ENCODE results near the gene ZNF576. TPM values are rescaled to one million over a fixed set of nuclear protein-coding genes. Genes with fewer than 3 reads are reported as not detected.
"Not testable (repeated sequence)": the region's sequence is repeated elsewhere in the genome, so short reads cannot be mapped to it uniquely, and the experiment has no call there.

ZNF576 gene
- total RNA-seq, 2 experiments from 2014 or later, result 12.6 to 14.1 TPM

- peaks cover 21% of the 10 kb centered on the region for H3K4me1 Mint-ChIP-seq (ENCODE audit: low read depth)
- H3K4me3 Mint-ChIP-seq, result peak overlapping the region; percentile 59
- intact Hi-C loops (cut with micrococcal nuclease), result loop anchor here (1.0 to 2.0 kb wide), 4 partner anchors 14 to 43 kb away; partner anchors contain the start of genes IRGQ, ZNF575 and ZNF576
- H3K36me3 Mint-ChIP-seq, result peaks cover 1% of the 10 kb centered on the region
- no peak for DNase-seq
- CTCF ChIA-PET, result interaction anchor here (1.4 to 5.7 kb wide), 3 partner anchors 19 to 40 kb away, joined by 3 to 56 read pairs (median 6); partner anchors contain the start of genes IRGQ and ZNF576
- no peaks in the 10 kb centered on the region for H3K27me3 Mint-ChIP-seq
- POLR2A ChIA-PET, result interaction anchor here (1.4 to 1.5 kb wide), 2 partner anchors 13 to 19 kb away, joined by 3 to 5 read pairs; no protein-coding TSS in a partner anchor
- H3K9me3 Mint-ChIP-seq, result no peaks in the 10 kb centered on the region
- peak overlapping the region; percentile 64 for H3K27ac Mint-ChIP-seq
These were observed 20.2 kb upstream of the ZNF576 start for GRCh38 chr19:43575955-43576878.

- POLR2A ChIA-PET, result interaction anchor here (0.7 kb wide), 1 partner anchor 118 kb away, joined by 3 read pairs; no protein-coding TSS in a partner anchor
- CTCF ChIA-PET, result interaction anchor here (5.7 kb wide), 1 partner anchor 16 kb away, joined by 56 read pairs; the partner anchor contains the start of genes IRGQ and ZNF576
- Mint-ChIP-seq H3K9me3 (no peaks in the 10 kb centered on the region), H3K27me3 (no peaks in the 10 kb centered on the region), H3K4me3 (no peak overlapping the region), H3K36me3 (no peaks in the 10 kb centered on the region), H3K4me1 (ENCODE audit: low read depth) (peaks cover 10% of the 10 kb centered on the region), H3K27ac (no peak overlapping the region)
- DNase-seq, result no peak
- intact Hi-C loops (cut with micrococcal nuclease), result no loop called here
These were observed 17.6 kb upstream of the ZNF576 start for GRCh38 chr19:43578787-43579186.

- Mint-ChIP-seq H3K9me3 (no peaks in the 10 kb centered on the region), H3K4me3 (peak overlapping the region; percentile 18), H3K36me3 (no peaks in the 10 kb centered on the region), H3K27ac (no peak overlapping the region), H3K27me3 (no peaks in the 10 kb centered on the region), H3K4me1 (ENCODE audit: low read depth) (peaks cover 8% of the 10 kb centered on the region)
- no peak for DNase-seq
- intact Hi-C loops (cut with micrococcal nuclease), result no loop called here
- POLR2A ChIA-PET, result interaction anchor here (2.2 kb wide), 1 partner anchor 13 kb away, joined by 6 read pairs; no protein-coding TSS in a partner anchor
- CTCF ChIA-PET, result no interaction called here
These were observed 14.9 kb upstream of the ZNF576 start for GRCh38 chr19:43581467-43581866.

GRCh38 chr19:43582495-43582894 lies 13.9 kb upstream of the ZNF576 start:
- no peak for DNase-seq
- intact Hi-C loops (cut with micrococcal nuclease), result no loop called here
- Mint-ChIP-seq H3K36me3 (no peaks in the 10 kb centered on the region), H3K4me3 (no peak overlapping the region), H3K27ac (no peak overlapping the region), H3K9me3 (no peaks in the 10 kb centered on the region), H3K27me3 (no peaks in the 10 kb centered on the region), H3K4me1 (ENCODE audit: low read depth) (peaks cover 8% of the 10 kb centered on the region)
- ChIA-PET POLR2A (interaction anchor here (2.2 kb wide), 1 partner anchor 12 kb away, joined by 6 read pairs; no protein-coding TSS in a partner anchor), CTCF (interaction anchor here (0.6 to 1.9 kb wide), 2 partner anchors 12 to 125 kb away, joined by 3 to 9 read pairs; no protein-coding TSS in a partner anchor)

- Mint-ChIP-seq H3K27me3 (no peaks in the 10 kb centered on the region), H3K4me3 (no peak overlapping the region), H3K9me3 (no peaks in the 10 kb centered on the region), H3K27ac (peak overlapping the region; percentile 5), H3K4me1 (ENCODE audit: low read depth) (peaks cover 8% of the 10 kb centered on the region), H3K36me3 (no peaks in the 10 kb centered on the region)
- DNase-seq, result no peak
- intact Hi-C loops (cut with micrococcal nuclease), result no loop called here
- ChIA-PET POLR2A (interaction anchor here (1.4 kb wide), 1 partner anchor 11 kb away, joined by 7 read pairs; the partner anchor contains the start of gene IRGQ), CTCF (interaction anchor here (1.2 to 1.3 kb wide), 2 partner anchors 10 to 137 kb away, joined by 5 to 7 read pairs; no protein-coding TSS in a partner anchor)
These were observed 11.9 kb upstream of the ZNF576 start for GRCh38 chr19:43584484-43584883.

GRCh38 chr19:43586346-43586745 lies 10.0 kb upstream of the ZNF576 start:
- Mint-ChIP-seq H3K36me3 (peaks cover 5% of the 10 kb centered on the region), H3K27ac (no peak overlapping the region), H3K9me3 (no peaks in the 10 kb centered on the region), H3K4me1 (ENCODE audit: low read depth) (peaks cover 17% of the 10 kb centered on the region), H3K4me3 (no peak overlapping the region), H3K27me3 (no peaks in the 10 kb centered on the region)
- intact Hi-C loops (cut with micrococcal nuclease), result no loop called here
- CTCF ChIA-PET, result no interaction called here
- POLR2A ChIA-PET, result no interaction called here
- DNase-seq, result no peak

GRCh38 chr19:43587029-43587428 lies 9.4 kb upstream of the ZNF576 start:
- H3K4me1 Mint-ChIP-seq (ENCODE audit: low read depth), result peaks cover 17% of the 10 kb centered on the region
- H3K9me3 Mint-ChIP-seq; intact Hi-C loops (cut with micrococcal nuclease); H3K36me3 Mint-ChIP-seq; DNase-seq; H3K4me3 Mint-ChIP-seq; H3K27me3 Mint-ChIP-seq; H3K27ac Mint-ChIP-seq; CTCF ChIA-PET; POLR2A ChIA-PET: not testable (repeated sequence)

- H3K4me1 Mint-ChIP-seq (ENCODE audit: low read depth), result peaks cover 23% of the 10 kb centered on the region
- H3K36me3 Mint-ChIP-seq, result peaks cover 19% of the 10 kb centered on the region
- POLR2A ChIA-PET, result no interaction called here
- H3K27me3 Mint-ChIP-seq, result no peaks in the 10 kb centered on the region
- DNase-seq, result no peak
- CTCF ChIA-PET, result interaction anchor here (0.7 to 1.7 kb wide), 5 partner anchors 14 to 142 kb away, joined by 3 to 8 read pairs (median 4); partner anchors contain the start of genes PINLYP and XRCC1
- no peak overlapping the region for H3K4me3 Mint-ChIP-seq
- H3K9me3 Mint-ChIP-seq, result no peaks in the 10 kb centered on the region
- intact Hi-C loops (cut with micrococcal nuclease), result no loop called here
- no peak overlapping the region for H3K27ac Mint-ChIP-seq
These were observed 7.1 kb upstream of the ZNF576 start for GRCh38 chr19:43589277-43589676.

- CTCF ChIA-PET, result interaction anchor here (1.5 to 1.7 kb wide), 3 partner anchors 15 to 143 kb away, joined by 3 to 4 read pairs (median 4); partner anchors contain the start of genes PINLYP and XRCC1
- no peak for DNase-seq
- intact Hi-C loops (cut with micrococcal nuclease), result no loop called here
- Mint-ChIP-seq H3K36me3 (peaks cover 19% of the 10 kb centered on the region), H3K27me3 (no peaks in the 10 kb centered on the region), H3K4me3 (no peak overlapping the region), H3K27ac (peak overlapping the region; percentile 28), H3K4me1 (ENCODE audit: low read depth) (peaks cover 19% of the 10 kb centered on the region), H3K9me3 (no peaks in the 10 kb centered on the region)
- POLR2A ChIA-PET, result no interaction called here
These were observed 6.7 kb upstream of the ZNF576 start for GRCh38 chr19:43589678-43590077.

- H3K27me3 Mint-ChIP-seq, result no peaks in the 10 kb centered on the region
- no peaks in the 10 kb centered on the region for H3K9me3 Mint-ChIP-seq
- intact Hi-C loops (cut with micrococcal nuclease), result no loop called here
- no peak overlapping the region for H3K4me3 Mint-ChIP-seq
- CTCF ChIA-PET, result interaction anchor here (1.0 to 1.1 kb wide), 2 partner anchors 37 to 145 kb away, joined by 4 to 6 read pairs; no protein-coding TSS in a partner anchor
- peaks cover 25% of the 10 kb centered on the region for H3K4me1 Mint-ChIP-seq (ENCODE audit: low read depth)
- no peak overlapping the region for H3K27ac Mint-ChIP-seq
- no peak for DNase-seq
- POLR2A ChIA-PET, result no interaction called here
- peaks cover 29% of the 10 kb centered on the region for H3K36me3 Mint-ChIP-seq
These were observed 4.3 kb upstream of the ZNF576 start for GRCh38 chr19:43591904-43592772.

GRCh38 chr19:43592800-43593350 lies 3.5 kb upstream of the ZNF576 start:
- H3K4me1 Mint-ChIP-seq (ENCODE audit: low read depth), result peaks cover 32% of the 10 kb centered on the region
- CTCF ChIA-PET, result interaction anchor here (1.0 to 7.1 kb wide), 5 partner anchors 21 to 160 kb away, joined by 3 to 145 read pairs (median 6); no protein-coding TSS in a partner anchor
- H3K9me3 Mint-ChIP-seq, result no peaks in the 10 kb centered on the region
- H3K27me3 Mint-ChIP-seq, result no peaks in the 10 kb centered on the region
- intact Hi-C loops (cut with micrococcal nuclease), result no loop called here
- no peak overlapping the region for H3K4me3 Mint-ChIP-seq
- no peak overlapping the region for H3K27ac Mint-ChIP-seq
- DNase-seq, result no peak
- POLR2A ChIA-PET, result no interaction called here
- peaks cover 31% of the 10 kb centered on the region for H3K36me3 Mint-ChIP-seq

Measured in activated CD4-positive, alpha-beta memory T cell treated with anti-CD3 and anti-CD28 coated beads for 36 hours (primary cell).